ENCODE measurements around the gene ETV6. TPM values are rescaled to one million over a fixed set of nuclear protein-coding genes. Genes with fewer than 3 reads are reported as not detected.
A peak's percentile ranks its signal among the peaks of the same experiment; 100 is the strongest.

The ETV6 gene
- polyA plus RNA-seq, 3 donors = 6.8 to 45.1 (median 11.7) TPM

GRCh38 chr12:11847539-11847938, 198.1 kb downstream of the ETV6 start:
- Histone ChIP-seq H3K4me3 (replicated peaks in 1 of 3; ENCODE audit: low read depth in 2 of 3, low read length in 3 of 3) (no peak overlapping the region), H3K79me2 (ENCODE audit: insufficient read depth, low read length) (peaks cover 97% of the 10 kb centered on the region), H4K20me1 (ENCODE audit: insufficient read depth, low read length) (peaks cover 26% of the 10 kb centered on the region), H3K27me3 (ENCODE audit: control insufficient read depth in 2 of 2, insufficient read depth in 2 of 2, low read length in 2 of 2) (no peaks in the 10 kb centered on the region), H3K9ac (ENCODE audit: insufficient read depth, low read length, poor library complexity, severe bottlenecking) (no peak overlapping the region), H2AFZ (ENCODE audit: insufficient read depth, low read depth, low read length, poor library complexity, severe bottlenecking) (no peak overlapping the region), H3K4me1 (ENCODE audit: control insufficient read depth in 1 of 2, insufficient read depth in 2 of 2, low read length in 2 of 2) (no peaks in the 10 kb centered on the region), H3K36me3 (replicated peaks in 1 of 2; ENCODE audit: control insufficient read depth in 1 of 2, insufficient read depth in 2 of 2, low read length in 2 of 2) (peaks cover 47 to 100% of the 10 kb centered on the region in 2 donors), H3K27ac (ENCODE audit: low read depth in 1 of 2, low read length in 2 of 2) (peak overlapping the region in 1 of 2 donors; percentile 33), H3K9me3 (replicated peaks in 1 of 2; ENCODE audit: control insufficient read depth in 1 of 2, insufficient read depth in 1 of 2, low read length in 2 of 2) (no peaks in the 10 kb centered on the region), H3K4me2 (replicated peaks; ENCODE audit: extremely low read depth, low read length, poor library complexity, severe bottlenecking) (no peak overlapping the region)
- no peak for TF ChIP-seq CTCF (IDR thresholded peaks at IDR 0.05)
- Mint-ChIP-seq H3K4me3 (no peak overlapping the region), H3K9me3 (no peaks in the 10 kb centered on the region), H3K4me1 (peaks cover 3% of the 10 kb centered on the region), H3K27me3 (ENCODE audit: low read depth in 3 of 3) (no peaks in the 10 kb centered on the region), H3K36me3 (peaks cover 78 to 86% of the 10 kb centered on the region in 2 donors), H3K27ac (peak overlapping the region in 6 of 7 donors; percentile 36 to 78 (median 61))
- no CpG with 5 or more reads among the region's 1 CpG for WGBS (ENCODE audit: insufficient coverage)
- intact Hi-C loops (cut with micrococcal nuclease) = no loop called here
- no peak for DNase-seq

- Histone ChIP-seq H3K4me1 (ENCODE audit: control insufficient read depth in 1 of 2, insufficient read depth in 2 of 2, low read length in 2 of 2) (peaks cover 14 to 17% of the 10 kb centered on the region in 2 donors), H2AFZ (ENCODE audit: insufficient read depth, low read depth, low read length, poor library complexity, severe bottlenecking) (no peak overlapping the region), H4K20me1 (ENCODE audit: insufficient read depth, low read length) (peaks cover 22% of the 10 kb centered on the region), H3K79me2 (ENCODE audit: insufficient read depth, low read length) (peaks cover 92% of the 10 kb centered on the region), H3K4me3 (replicated peaks in 1 of 3; ENCODE audit: low read depth in 2 of 3, low read length in 3 of 3) (no peak overlapping the region), H3K27ac (ENCODE audit: low read depth in 1 of 2, low read length in 2 of 2) (peak overlapping the region in 1 of 2 donors; percentile 17), H3K36me3 (replicated peaks in 1 of 2; ENCODE audit: control insufficient read depth in 1 of 2, insufficient read depth in 2 of 2, low read length in 2 of 2) (peaks cover 43 to 94% of the 10 kb centered on the region in 2 donors), H3K9ac (ENCODE audit: insufficient read depth, low read length, poor library complexity, severe bottlenecking) (no peak overlapping the region), H3K9me3 (replicated peaks in 1 of 2; ENCODE audit: control insufficient read depth in 1 of 2, insufficient read depth in 1 of 2, low read length in 2 of 2) (no peaks in the 10 kb centered on the region), H3K4me2 (replicated peaks; ENCODE audit: extremely low read depth, low read length, poor library complexity, severe bottlenecking) (no peak overlapping the region), H3K27me3 (ENCODE audit: control insufficient read depth in 2 of 2, insufficient read depth in 2 of 2, low read length in 2 of 2) (no peaks in the 10 kb centered on the region)
- TF ChIP-seq CTCF (IDR thresholded peaks at IDR 0.05) = no peak
- peaks cover 20% of the 10 kb centered on the region for H3K4me1 Mint-ChIP-seq
- 92% methylated on average over 13 of the region's 19 CpGs for WGBS (ENCODE audit: insufficient coverage)
- no peaks in the 10 kb centered on the region for H3K9me3 Mint-ChIP-seq
- intact Hi-C loops (cut with micrococcal nuclease) = loop anchor here in 1 of 2 donors (10.0 kb wide), 1 partner anchor 165 kb away; no protein-coding TSS in a partner anchor
- peaks cover 71 to 87% of the 10 kb centered on the region in 2 donors for H3K36me3 Mint-ChIP-seq
- peak overlapping the region in 4 of 7 donors; percentile 23 to 79 (median 63) for H3K27ac Mint-ChIP-seq
- no peaks in the 10 kb centered on the region for H3K27me3 Mint-ChIP-seq (ENCODE audit: low read depth in 3 of 3)
- H3K4me3 Mint-ChIP-seq = no peak overlapping the region
- DNase-seq = no peak
These were observed 200.5 kb downstream of the ETV6 start for GRCh38 chr12:11849757-11850504.

Measured in CD14-positive monocyte (primary cell).